ENCODE data around the gene MGRN1. TPM values are rescaled to one million over a fixed set of nuclear protein-coding genes. Genes with fewer than 3 reads are reported as not detected.
A peak's percentile ranks its signal among the peaks of the same experiment; 100 is the strongest.

Gene MGRN1
- total and polyA plus RNA-seq, 12 donors: 19.2 to 73.5 (median 40.8) TPM

DNA sequence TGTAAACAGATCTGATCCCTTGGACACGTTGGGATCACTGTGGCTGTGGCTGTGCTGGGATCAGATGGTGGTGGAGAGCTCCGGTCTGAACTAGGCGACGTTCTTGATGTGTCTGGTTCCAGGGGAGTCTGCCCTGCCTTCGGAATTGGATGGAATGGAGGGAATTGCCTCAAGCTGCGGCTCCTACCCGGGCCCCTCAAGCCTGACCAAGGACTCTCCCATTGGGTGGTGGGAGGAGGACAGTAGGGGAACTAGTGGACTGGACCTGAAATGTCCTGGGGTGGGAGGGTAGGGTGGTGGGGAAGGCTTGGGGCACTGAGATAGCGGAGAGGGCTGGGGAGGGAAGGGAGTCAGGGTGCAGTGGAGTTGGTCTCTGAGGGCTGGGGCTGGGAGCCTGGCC is 6.7 kb upstream of the MGRN1 start:
- no peak overlapping the region for H3K4me3 ChIP-seq
- intact Hi-C loops (cut with DNase I): loop anchor here in 1 of 10 donors (2.0 kb wide), 1 partner anchor 65 kb away; no protein-coding TSS in a partner anchor
- H3K9me3 ChIP-seq: no peaks in the 10 kb centered on the region
- ATAC-seq (no peak), DNase-seq (no peak)
- 91 to 92% methylated on average over 8 of the region's 8 CpGs for WGBS, 2 donors
- TF ChIP-seq, protein P1, sequence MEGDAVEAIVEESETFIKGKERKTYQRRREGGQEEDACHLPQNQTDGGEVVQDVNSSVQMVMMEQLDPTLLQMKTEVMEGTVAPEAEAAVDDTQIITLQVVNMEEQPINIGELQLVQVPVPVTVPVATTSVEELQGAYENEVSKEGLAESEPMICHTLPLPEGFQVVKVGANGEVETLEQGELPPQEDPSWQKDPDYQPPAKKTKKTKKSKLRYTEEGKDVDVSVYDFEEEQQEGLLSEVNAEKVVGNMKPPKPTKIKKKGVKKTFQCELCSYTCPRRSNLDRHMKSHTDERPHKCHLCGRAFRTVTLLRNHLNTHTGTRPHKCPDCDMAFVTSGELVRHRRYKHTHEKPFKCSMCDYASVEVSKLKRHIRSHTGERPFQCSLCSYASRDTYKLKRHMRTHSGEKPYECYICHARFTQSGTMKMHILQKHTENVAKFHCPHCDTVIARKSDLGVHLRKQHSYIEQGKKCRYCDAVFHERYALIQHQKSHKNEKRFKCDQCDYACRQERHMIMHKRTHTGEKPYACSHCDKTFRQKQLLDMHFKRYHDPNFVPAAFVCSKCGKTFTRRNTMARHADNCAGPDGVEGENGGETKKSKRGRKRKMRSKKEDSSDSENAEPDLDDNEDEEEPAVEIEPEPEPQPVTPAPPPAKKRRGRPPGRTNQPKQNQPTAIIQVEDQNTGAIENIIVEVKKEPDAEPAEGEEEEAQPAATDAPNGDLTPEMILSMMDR (IDR thresholded peaks at IDR 0.05): no peak
- H3K4me1 ChIP-seq: peaks cover 13 to 50% (median 32%) of the 10 kb centered on the region in 9 donors
- peak overlapping the region in 4 of 10 donors; percentile 92 to 100 (median 96) for H3K27ac ChIP-seq
- H3K36me3 ChIP-seq: no peaks in the 10 kb centered on the region
- no peaks in the 10 kb centered on the region for H3K27me3 ChIP-seq

DNA sequence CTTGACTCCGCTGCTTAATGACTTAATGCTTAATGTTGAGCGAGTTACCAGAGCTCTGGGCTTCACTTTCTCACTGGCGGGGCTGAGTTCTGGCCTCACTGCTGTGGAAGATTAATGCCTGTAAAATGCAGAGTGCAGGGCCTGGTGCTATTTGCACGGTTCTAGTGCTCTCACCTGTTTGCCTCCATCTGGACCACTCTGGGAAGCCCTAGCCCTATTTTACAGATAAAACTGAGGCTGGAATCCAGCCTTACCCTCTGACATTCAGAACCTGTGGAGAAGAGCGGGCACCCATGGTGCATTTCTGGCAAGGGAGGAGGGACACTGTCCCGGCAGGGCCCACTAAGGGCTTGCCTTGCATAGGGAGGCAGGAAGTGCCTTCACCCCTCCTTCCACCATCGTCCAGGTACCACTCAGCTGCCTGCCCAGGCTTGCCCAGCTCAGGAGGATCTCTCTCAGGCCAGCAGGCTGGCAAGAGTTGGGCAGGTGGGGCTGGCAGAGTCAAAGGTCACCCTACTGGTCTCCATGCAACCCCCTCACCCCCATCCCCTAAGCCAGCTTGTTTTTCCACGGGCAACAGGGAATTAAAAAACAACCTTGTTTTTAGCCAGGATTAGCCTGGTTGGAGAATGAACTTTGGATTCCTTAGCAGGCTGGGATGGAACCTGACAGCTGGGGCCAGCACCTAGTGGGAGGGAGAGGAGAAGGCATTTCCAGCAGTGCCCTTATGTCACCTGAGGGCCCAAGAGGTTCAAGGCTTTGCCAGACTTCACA is 5.8 kb upstream of the MGRN1 start:
- no peaks in the 10 kb centered on the region for H3K36me3 ChIP-seq
- TF ChIP-seq, protein P1 (IDR thresholded peaks at IDR 0.05): no peak
- DNase-seq (no peak), ATAC-seq (no peak)
- H3K27me3 ChIP-seq: no peaks in the 10 kb centered on the region
- 87 to 91% methylated on average over 8 of the region's 8 CpGs for WGBS, 2 donors
- no peak overlapping the region for H3K4me3 ChIP-seq
- H3K27ac ChIP-seq: no peak overlapping the region
- no peaks in the 10 kb centered on the region for H3K9me3 ChIP-seq
- intact Hi-C loops (cut with DNase I): no loop called here
- peaks cover 4 to 42% (median 23%) of the 10 kb centered on the region in 9 donors for H3K4me1 ChIP-seq

- H3K36me3 ChIP-seq: peaks cover 0 to 6% (median 0%) of the 10 kb centered on the region in 9 donors
- H3K27me3 ChIP-seq: no peaks in the 10 kb centered on the region
- DNase-seq (no peak), ATAC-seq (no peak)
- TF ChIP-seq, protein P1 (IDR thresholded peaks at IDR 0.05): no peak
- intact Hi-C loops (cut with DNase I): no loop called here
- peaks cover 9 to 32% (median 22%) of the 10 kb centered on the region in 9 donors for H3K4me1 ChIP-seq
- no peaks in the 10 kb centered on the region for H3K9me3 ChIP-seq
- peak overlapping the region in 1 of 10 donors; percentile 96 for H3K4me3 ChIP-seq
- H3K27ac ChIP-seq: peak overlapping the region in 1 of 10 donors; percentile 99
- 81 to 83% methylated on average over 7 of the region's 7 CpGs for WGBS, 2 donors
Measured at GRCh38 chr16:4623593-4623992, 1.0 kb upstream of the MGRN1 start.

DNA sequence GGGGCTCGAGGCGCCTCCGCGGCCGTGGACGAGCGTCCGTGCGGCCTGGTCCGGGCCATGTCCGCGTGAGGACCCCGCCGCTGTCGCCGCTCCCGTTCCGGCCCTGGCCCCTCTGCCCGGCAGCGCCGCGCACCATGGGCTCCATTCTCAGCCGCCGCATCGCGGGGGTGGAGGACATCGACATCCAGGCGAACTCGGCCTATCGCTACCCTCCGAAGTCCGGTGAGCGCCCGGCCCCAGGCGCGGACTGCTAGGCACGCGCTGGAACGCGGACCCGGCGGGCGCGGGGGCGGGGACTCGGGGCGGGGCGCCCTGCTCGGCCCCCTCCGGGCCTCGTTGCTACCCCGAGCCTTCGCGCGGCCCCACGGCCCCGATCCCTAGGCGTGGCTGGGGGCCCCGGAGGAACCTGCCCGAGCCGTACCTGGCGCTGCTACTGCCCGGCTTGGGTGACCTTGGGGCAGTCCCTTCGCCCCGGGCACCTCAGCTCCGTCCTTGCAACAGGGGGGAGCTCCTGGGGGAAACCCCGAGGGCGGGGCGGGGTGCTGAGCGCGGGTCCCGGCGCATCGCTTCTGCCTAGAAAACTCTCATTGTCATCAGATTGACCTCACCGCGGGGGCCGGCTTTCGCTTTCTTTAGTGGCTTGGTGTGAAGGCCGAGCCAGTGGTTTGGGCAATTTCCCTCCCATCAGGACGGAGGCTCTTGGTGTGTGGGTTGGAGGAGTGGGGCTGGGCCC is 367 bp downstream of the MGRN1 start:
- no peaks in the 10 kb centered on the region for H3K27me3 ChIP-seq
- H3K4me3 ChIP-seq: peak overlapping the region; percentile 83 to 100 (median 93)
- H3K4me1 ChIP-seq: peaks cover 9 to 28% (median 22%) of the 10 kb centered on the region in 9 donors
- 0 to 1% methylated on average over 61 to 79 of the region's 80 CpGs for WGBS, 2 donors
- DNase-seq: peak; percentile 62 to 67
- peak; percentile 3 to 53 (median 30) for ATAC-seq
- peak overlapping the region; percentile 68 to 99 (median 96) for H3K27ac ChIP-seq
- peaks cover 0 to 6% (median 0%) of the 10 kb centered on the region in 9 donors for H3K36me3 ChIP-seq
- TF ChIP-seq, protein P1 (IDR thresholded peaks at IDR 0.05): no peak
- H3K9me3 ChIP-seq: no peaks in the 10 kb centered on the region
- intact Hi-C loops (cut with DNase I): loop anchor here in 2 of 10 donors (1.0 to 5.0 kb wide), 2 partner anchors 9 to 52 kb away; no protein-coding TSS in a partner anchor
